Ishikawa (cell line): Measurements from ENCODE around the gene LMAN1L.

Experiments
- CEBPB ChIP-seq: IDR thresholded peaks from 2 replicates; pipeline ENCODE4 v1.6.1; 2012
- CREB1 ChIP-seq: IDR thresholded peaks from 2 replicates; pipeline ENCODE4 v1.6.1; 2012; ENCODE audit warnings: low read depth
- EGR1 ChIP-seq: IDR thresholded peaks from 2 replicates; pipeline ENCODE4 v1.6.1; 2012
- EP300 ChIP-seq: IDR thresholded peaks from 2 replicates; pipeline ENCODE4 v1.6.1; 2012; ENCODE audit warnings: borderline replicate concordance
- FOXM1 ChIP-seq: IDR thresholded peaks from 2 replicates; pipeline ENCODE4 v1.6.1; 2012; ENCODE audit warnings: low read depth, borderline replicate concordance
- MAX ChIP-seq: IDR thresholded peaks from 2 replicates; pipeline ENCODE4 v1.6.1; 2012
- NFIC ChIP-seq: IDR thresholded peaks from 2 replicates; pipeline ENCODE4 v1.6.1; 2012
- RAD21 ChIP-seq: IDR thresholded peaks from 2 replicates; pipeline ENCODE4 v1.6.1; 2012; ENCODE audit warnings: low read depth
- REST ChIP-seq: IDR thresholded peaks from 2 replicates; pipeline ENCODE4 v1.6.1; 2012; ENCODE audit warnings: low read depth, mild to moderate bottlenecking
- TAF1 ChIP-seq: IDR thresholded peaks from 2 replicates; pipeline ENCODE4 v1.6.1; 2012; ENCODE audit warnings: low read depth, mild to moderate bottlenecking
- TCF12 ChIP-seq: IDR thresholded peaks from 2 replicates; pipeline ENCODE4 v1.6.1; 2012; ENCODE audit warnings: low read depth
- TEAD4 ChIP-seq: IDR thresholded peaks from 2 replicates; pipeline ENCODE4 v1.6.1; 2012
- USF1 ChIP-seq: IDR thresholded peaks from 2 replicates; pipeline ENCODE4 v1.6.1; 2012
- YY1 ChIP-seq: IDR thresholded peaks from 2 replicates; pipeline ENCODE4 v1.6.1; 2012; ENCODE audit warnings: low read depth
- ZBTB7A ChIP-seq: IDR thresholded peaks from 2 replicates; pipeline ENCODE4 v1.6.1; 2012; ENCODE audit warnings: low read depth

LMAN1L gene

GRCh38 chr15:74783072-74783807 lies 29.4 kb upstream of the LMAN1L start:
- TF ChIP-seq CEBPB: no peak
- peak; percentile 93 for TF ChIP-seq MAX
- TF ChIP-seq FOXM1: no peak
- peak; percentile 75; the same call in 1 of the 2 replicates for TF ChIP-seq TCF12
- TF ChIP-seq EP300: peak; percentile 4; the same call in 1 of the 2 replicates
- 0 out of 2 replicates have a peak, but pooled peaks have one; percentile 30 for TF ChIP-seq NFIC

GRCh38 chr15:74783808-74784175 lies 28.8 kb upstream of the LMAN1L start:
- TF ChIP-seq TCF12 (no peak), RAD21 (no peak), USF1 (no peak), ZBTB7A (no peak), TEAD4 (no peak), EGR1 (no peak), FOXM1 (no peak), NFIC (no peak), MAX (no peak), YY1 (no peak)

GRCh38 chr15:74784426-74785193 lies 28.0 kb upstream of the LMAN1L start:
- TF ChIP-seq YY1: no peak
- no peak for TF ChIP-seq TEAD4
- TF ChIP-seq CEBPB: no peak
- TF ChIP-seq RAD21: no peak
- no peak for TF ChIP-seq EP300
- no peak for TF ChIP-seq ZBTB7A
- TF ChIP-seq TCF12: no peak
- no peak for TF ChIP-seq NFIC
- TF ChIP-seq REST: no peak
- no peak for TF ChIP-seq TAF1
- no peak for TF ChIP-seq USF1
- no peak for TF ChIP-seq MAX
- TF ChIP-seq FOXM1: no peak

- TF ChIP-seq ZBTB7A (no peak), NFIC (no peak), EGR1 (no peak), USF1 (no peak), FOXM1 (no peak), CREB1 (no peak)
These were observed 27.2 kb upstream of the LMAN1L start for GRCh38 chr15:74785194-74786032.

GRCh38 chr15:74786551-74787165 lies 26.0 kb upstream of the LMAN1L start:
- TF ChIP-seq USF1 (no peak), CREB1 (no peak), REST (no peak), ZBTB7A (no peak), FOXM1 (no peak), EP300 (no peak), MAX (no peak), TEAD4 (no peak), RAD21 (no peak), NFIC (no peak), YY1 (no peak), CEBPB (no peak), TCF12 (no peak), EGR1 (no peak), TAF1 (no peak)
